Effector memory CD8-positive, alpha-beta T cell (primary cell): ENCODE data around the gene RRP1.
A peak's percentile ranks its signal among the peaks of the same experiment; 100 is the strongest.

ENCODE experiments used
- ATAC-seq: fragments of 150-1000 bp; cut with Tn5 transposase; replicated peaks from 2 replicates; pipeline ENCODE4 v1.10.0; 2021; ENCODE audit warnings: mild to moderate bottlenecking, moderate library complexity
- DNase-seq, 3 experiments: peaks; one replicate each; pipeline ENCODE4 v3.0.0; 2021
- H3K27ac Mint-ChIP-seq, 2 donors: one replicate each; pipeline ENCODE4 v1.8.0; 2022; ENCODE audit warnings: mild to moderate bottlenecking in 2 of 2, mixed read lengths in 2 of 2, moderate library complexity in 2 of 2
- H3K27me3 Mint-ChIP-seq, 2 donors: one replicate each; pipeline ENCODE4 v1.8.0; 2022; ENCODE audit warnings: mixed read lengths in 2 of 2
- H3K36me3 Mint-ChIP-seq: one replicate; pipeline ENCODE4 v1.8.0; 2022; ENCODE audit warnings: mild to moderate bottlenecking, moderate library complexity, mixed read lengths; ENCODE audit not compliant: insufficient read depth
- H3K4me1 Mint-ChIP-seq, 2 donors: one replicate each; pipeline ENCODE4 v1.8.0; 2022; ENCODE audit warnings: low read depth in 2 of 2, mixed read lengths in 2 of 2
- H3K4me3 Mint-ChIP-seq, 2 donors: one replicate each; pipeline ENCODE4 v1.8.0; 2022; ENCODE audit warnings: mild to moderate bottlenecking in 2 of 2, mixed read lengths in 2 of 2, moderate library complexity in 2 of 2
- H3K9me3 Mint-ChIP-seq, 2 donors: one replicate each; pipeline ENCODE4 v1.8.0; 2022; ENCODE audit warnings: mixed read lengths in 2 of 2

RRP1 gene

DNA sequence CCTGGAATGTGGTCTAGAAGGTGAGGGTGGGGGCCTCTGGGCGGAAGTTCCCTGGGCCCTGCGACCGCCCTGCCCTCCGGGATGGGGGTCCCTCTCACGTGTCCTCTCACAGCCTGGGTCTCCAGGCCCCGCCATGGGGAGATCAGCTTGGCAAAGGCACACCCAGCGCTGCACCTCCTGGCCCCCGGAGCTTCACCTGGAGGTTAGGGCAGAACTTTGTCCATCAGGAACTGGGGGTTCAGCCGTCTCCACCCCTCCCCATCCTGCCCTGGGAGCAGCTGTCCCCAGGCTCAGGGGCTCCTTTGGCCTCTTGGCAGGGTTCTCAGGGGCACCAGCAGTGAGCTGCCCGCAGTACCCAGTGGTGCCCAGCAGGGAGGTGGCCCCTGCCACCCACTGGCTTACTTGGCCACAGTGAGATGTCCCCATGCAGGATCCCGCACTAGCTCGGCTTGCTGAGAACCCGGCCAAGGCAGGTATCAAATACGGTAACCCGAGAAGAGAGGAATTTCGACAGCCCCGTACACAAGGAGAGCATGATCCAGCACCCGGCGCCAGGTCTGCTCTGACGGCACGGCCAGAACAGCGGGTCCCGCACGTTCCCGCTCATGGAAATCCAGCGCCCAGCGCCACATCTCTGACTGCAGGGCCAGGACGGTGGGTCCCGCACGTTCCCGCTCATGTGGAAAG lies 36.7 kb downstream of the RRP1 start:
- H3K36me3 Mint-ChIP-seq = no peaks in the 10 kb centered on the region
- H3K4me1 Mint-ChIP-seq = peaks cover 0 to 4% of the 10 kb centered on the region in 2 donors
- no peaks in the 10 kb centered on the region for H3K9me3 Mint-ChIP-seq
- H3K27ac Mint-ChIP-seq = no peak overlapping the region
- ATAC-seq = no peak
- DNase-seq = no peak
- no peak overlapping the region for H3K4me3 Mint-ChIP-seq
- peaks cover 21 to 31% of the 10 kb centered on the region in 2 donors for H3K27me3 Mint-ChIP-seq

DNA sequence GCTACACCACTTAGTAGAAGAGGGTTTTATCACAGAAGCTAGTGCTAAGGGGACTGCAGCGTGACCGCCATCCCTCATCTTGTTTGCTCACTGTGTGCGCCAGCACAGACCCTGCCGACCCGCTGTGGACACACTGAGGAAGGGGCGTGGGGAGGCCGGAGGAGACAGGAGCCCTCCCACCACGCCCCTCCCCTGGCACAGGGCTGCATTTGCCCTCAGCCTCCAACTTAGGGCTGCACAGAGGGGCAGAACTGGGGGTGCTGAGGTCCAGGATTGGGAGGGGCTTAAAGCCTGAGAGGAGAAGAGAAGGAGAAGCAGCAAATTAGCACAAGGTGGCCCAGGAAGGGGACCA lies 37.2 kb downstream of the RRP1 start:
- H3K9me3 Mint-ChIP-seq = no peaks in the 10 kb centered on the region
- H3K4me1 Mint-ChIP-seq = peaks cover 0 to 4% of the 10 kb centered on the region in 2 donors
- no peak overlapping the region for H3K4me3 Mint-ChIP-seq
- ATAC-seq = no peak
- DNase-seq = no peak
- peaks cover 21 to 36% of the 10 kb centered on the region in 2 donors for H3K27me3 Mint-ChIP-seq
- no peaks in the 10 kb centered on the region for H3K36me3 Mint-ChIP-seq
- H3K27ac Mint-ChIP-seq = no peak overlapping the region

DNA sequence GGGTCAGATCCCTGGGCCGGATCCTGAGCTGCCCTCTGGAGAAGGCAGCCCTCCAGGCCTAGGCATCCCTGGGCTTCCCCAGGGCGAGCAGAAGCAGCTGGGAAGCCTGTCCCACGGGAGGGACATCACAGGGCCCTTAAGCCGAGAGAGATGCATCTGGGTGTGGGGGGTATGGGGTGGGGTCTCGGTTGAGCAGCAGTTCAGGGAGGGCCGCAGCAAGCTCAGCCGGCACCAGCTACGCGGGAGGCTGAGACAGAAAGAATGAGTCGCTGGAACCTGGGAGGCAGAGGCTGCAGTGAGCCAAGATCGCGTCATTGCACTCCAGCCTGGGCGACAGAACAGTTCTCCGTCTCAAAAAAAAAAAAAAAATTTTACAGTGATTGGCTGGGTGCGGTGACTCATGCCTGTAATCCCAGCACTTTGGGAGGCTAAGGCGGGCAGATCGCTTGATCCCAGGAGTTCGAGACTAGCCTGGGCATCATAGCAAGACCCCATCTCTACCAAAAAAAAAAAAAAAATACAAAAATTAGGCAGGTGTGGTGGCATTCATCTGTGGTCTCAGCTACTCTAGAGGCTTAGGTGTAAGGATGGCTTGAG lies 37.7 kb downstream of the RRP1 start:
- ATAC-seq (no peak), DNase-seq (no peak)
- Mint-ChIP-seq H3K27ac (no peak overlapping the region), H3K36me3 (no peaks in the 10 kb centered on the region), H3K4me3 (no peak overlapping the region), H3K27me3 (peaks cover 21 to 41% of the 10 kb centered on the region in 2 donors), H3K9me3 (no peaks in the 10 kb centered on the region), H3K4me1 (peaks cover 0 to 4% of the 10 kb centered on the region in 2 donors)

DNA sequence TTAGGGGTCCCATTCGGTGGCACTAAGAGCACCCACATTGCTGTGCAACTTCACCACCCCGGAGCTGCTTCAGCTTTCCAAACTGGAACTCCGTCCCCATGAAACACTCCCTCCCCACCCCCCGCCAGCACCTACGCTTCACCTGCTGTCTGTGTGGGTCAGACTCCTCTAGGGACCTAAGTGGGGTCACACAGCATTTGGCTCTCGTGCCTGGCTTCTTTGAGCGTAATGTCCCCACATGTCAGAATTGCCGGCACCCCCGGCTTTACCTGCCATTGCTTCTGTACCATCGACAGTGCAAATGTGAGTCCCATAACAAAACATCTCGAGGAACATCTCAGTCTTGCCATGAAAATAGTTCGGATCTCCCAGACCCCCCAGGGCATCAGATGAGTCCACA lies 39.8 kb downstream of the RRP1 start:
- no peaks in the 10 kb centered on the region for H3K9me3 Mint-ChIP-seq
- H3K4me1 Mint-ChIP-seq = peaks cover 0 to 4% of the 10 kb centered on the region in 2 donors
- H3K27ac Mint-ChIP-seq = no peak overlapping the region
- ATAC-seq (no peak), DNase-seq (no peak)
- no peak overlapping the region for H3K4me3 Mint-ChIP-seq
- H3K27me3 Mint-ChIP-seq = peaks cover 36 to 62% of the 10 kb centered on the region in 2 donors
- no peaks in the 10 kb centered on the region for H3K36me3 Mint-ChIP-seq

DNA sequence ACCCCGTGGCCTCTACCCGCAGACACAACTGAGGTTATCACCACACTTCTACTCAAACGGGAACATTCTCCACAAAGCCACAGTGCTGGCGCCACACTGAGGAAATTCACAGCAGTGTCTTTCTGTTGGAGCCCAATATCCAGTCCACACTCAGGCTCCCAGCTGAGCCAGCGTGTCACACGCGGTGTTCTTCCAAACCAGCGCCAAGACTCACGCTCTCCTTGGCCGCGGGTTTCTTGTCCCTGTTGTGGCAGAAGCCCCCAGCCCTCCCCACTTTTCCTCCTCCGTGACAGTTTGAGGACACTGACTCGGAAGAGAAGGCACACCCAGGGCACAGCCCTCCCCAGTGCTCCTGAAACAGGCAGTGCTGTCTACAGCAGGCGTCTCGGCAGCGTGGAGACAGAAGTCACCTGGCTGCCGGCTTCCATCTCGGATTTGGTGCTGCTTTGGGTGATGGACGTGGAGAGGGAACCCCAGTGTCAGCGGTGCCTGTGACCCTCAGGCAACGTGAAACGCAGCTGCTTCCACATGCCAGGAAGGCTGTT lies 40.3 kb downstream of the RRP1 start:
- H3K27me3 Mint-ChIP-seq = peaks cover 41 to 67% of the 10 kb centered on the region in 2 donors

DNA sequence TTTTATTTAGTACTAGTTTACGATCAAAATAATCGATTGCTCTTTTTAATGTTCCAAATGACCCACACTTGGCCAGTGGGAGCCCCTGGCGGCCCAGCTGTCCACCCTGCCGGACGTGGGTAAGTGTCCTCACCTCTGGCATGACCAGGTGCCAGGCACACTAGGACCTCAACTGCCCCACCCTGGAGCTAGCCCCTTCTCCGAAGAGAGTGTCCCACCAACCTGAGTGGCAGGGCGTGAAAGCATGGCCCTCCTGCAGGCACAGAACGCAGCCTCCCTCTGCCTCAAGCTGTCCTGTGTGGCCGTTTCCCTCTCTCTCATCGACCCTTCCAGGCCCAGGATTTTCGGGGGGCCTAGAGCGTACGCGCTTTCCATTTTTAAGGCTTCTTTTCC lies 42.8 kb downstream of the RRP1 start:
- no peaks in the 10 kb centered on the region for H3K36me3 Mint-ChIP-seq
- no peaks in the 10 kb centered on the region for H3K9me3 Mint-ChIP-seq
- peaks cover 53 to 82% of the 10 kb centered on the region in 2 donors for H3K27me3 Mint-ChIP-seq
- no peak overlapping the region for H3K4me3 Mint-ChIP-seq
- peaks cover 0 to 6% of the 10 kb centered on the region in 2 donors for H3K4me1 Mint-ChIP-seq
- no peak overlapping the region for H3K27ac Mint-ChIP-seq
- ATAC-seq = no peak
- DNase-seq = no peak

More for the DNA sequence above, 40.3 kb downstream of the RRP1 start:
- Mint-ChIP-seq H3K27ac (no peak overlapping the region), H3K4me1 (peaks cover 0 to 5% of the 10 kb centered on the region in 2 donors), H3K9me3 (no peaks in the 10 kb centered on the region), H3K4me3 (no peak overlapping the region), H3K36me3 (no peaks in the 10 kb centered on the region)
- ATAC-seq (no peak), DNase-seq (no peak)

DNA sequence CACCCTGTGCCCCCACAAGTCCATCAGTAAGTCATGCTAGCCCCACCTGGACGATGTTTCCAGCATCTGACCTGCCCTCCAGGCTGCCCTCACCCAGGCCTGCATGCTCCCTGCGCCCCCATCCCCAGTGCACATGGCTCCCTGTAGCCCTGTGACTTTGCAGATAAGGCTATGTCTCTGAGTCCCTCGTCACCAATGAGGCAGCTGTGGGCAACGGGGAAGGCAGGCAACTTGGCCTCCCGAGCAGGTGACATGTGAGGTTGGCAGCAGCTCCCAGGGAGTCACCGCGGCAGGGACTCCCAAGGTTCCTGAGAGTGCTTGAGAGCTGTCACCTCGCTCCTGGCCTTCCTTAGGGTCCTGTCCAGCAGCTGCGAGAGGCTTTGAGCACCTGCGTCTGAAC lies 43.3 kb downstream of the RRP1 start:
- Mint-ChIP-seq H3K4me3 (no peak overlapping the region), H3K9me3 (no peaks in the 10 kb centered on the region), H3K4me1 (peaks cover 0 to 6% of the 10 kb centered on the region in 2 donors), H3K36me3 (no peaks in the 10 kb centered on the region), H3K27ac (no peak overlapping the region), H3K27me3 (peaks cover 57 to 87% of the 10 kb centered on the region in 2 donors)
- ATAC-seq (no peak), DNase-seq (no peak)

DNA sequence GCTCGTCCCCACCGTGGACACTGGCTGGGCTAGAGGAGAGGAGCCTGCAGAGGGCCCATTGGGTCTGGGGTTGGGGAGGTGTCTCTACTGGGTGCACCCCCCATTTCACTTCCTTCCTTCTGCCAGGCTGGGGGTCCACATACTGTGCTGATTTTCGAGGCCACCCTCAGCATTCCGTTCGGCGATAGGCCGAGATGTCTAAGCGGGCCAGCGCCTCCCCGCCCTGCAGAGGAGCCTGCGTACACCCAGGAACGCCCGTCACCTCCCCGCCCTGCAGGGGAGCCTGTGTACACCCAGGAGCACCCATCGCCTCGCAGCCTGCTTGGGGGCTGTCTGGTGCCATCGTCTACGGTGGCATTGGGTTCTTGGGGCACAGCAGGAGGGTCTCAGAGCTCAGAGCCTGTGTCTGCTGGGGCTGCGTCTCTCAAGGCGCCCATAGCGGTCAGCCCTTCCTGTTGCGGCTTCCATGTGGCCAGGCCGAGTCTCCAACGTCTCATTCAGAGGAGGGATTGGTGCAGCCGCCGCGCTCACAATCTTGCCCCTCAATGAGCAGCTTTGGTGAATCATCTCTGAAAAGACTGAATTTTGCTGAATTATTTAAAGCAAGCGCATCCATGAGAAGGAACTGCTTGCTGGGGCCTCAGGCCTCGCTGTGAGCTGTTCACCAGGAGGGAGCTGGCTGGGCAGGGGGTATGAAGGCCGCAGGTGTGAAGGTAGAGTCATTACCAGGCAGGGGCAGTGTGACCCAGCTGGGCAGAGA lies 44.9 kb downstream of the RRP1 start:
- DNase-seq (no peak), ATAC-seq (no peak)
- Mint-ChIP-seq H3K9me3 (no peaks in the 10 kb centered on the region), H3K4me1 (peaks cover 0 to 8% of the 10 kb centered on the region in 2 donors), H3K27ac (no peak overlapping the region), H3K4me3 (no peak overlapping the region), H3K36me3 (no peaks in the 10 kb centered on the region), H3K27me3 (peaks cover 57 to 97% of the 10 kb centered on the region in 2 donors)

DNA sequence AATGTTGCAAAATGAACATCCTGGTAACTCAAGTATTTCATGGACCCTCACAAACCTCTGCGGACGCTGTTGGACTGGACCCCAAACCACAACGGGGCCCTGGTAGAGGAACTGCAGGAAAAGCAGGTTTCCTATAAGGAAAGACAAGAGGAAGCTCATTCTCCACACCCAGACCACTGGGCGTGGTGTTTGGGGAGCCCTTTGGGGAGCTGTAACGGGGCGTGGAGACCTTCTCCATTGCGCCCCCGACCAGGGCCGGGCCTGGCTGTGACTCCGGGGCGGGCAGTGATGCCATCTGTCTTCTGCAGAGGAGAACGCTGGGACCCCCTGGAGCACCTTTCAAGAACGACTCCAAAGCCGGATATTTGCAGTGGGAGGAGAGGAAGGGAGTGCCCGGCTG lies 45.7 kb downstream of the RRP1 start:
- no peak for ATAC-seq
- no peak for DNase-seq
- Mint-ChIP-seq H3K36me3 (no peaks in the 10 kb centered on the region), H3K27ac (no peak overlapping the region), H3K4me1 (peaks cover 0 to 4% of the 10 kb centered on the region in 2 donors), H3K4me3 (no peak overlapping the region), H3K9me3 (no peaks in the 10 kb centered on the region), H3K27me3 (peaks cover 60 to 89% of the 10 kb centered on the region in 2 donors)

DNA sequence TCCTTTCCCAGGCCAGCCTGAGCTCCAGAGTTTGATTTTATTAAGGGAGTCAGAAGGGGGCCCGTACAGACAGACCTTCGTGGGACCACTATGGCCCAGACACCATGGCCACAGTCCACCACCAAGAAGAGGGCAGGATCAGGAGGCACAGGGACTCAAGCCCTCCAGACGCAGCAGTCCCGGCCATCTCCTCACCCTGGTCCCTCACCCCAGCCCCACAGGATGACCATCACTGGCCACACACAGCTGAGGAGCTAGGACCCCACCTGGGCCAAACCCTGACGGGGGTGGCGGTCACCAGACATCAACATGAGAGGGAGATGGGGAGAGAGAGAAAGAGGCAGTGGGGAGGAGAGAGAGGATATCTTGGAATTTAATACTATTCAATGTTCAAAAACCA lies 46.5 kb downstream of the RRP1 start:
- ATAC-seq (no peak), DNase-seq (no peak)
- H3K4me3 Mint-ChIP-seq = no peak overlapping the region
- H3K4me1 Mint-ChIP-seq = peaks cover 0 to 4% of the 10 kb centered on the region in 2 donors
- no peak overlapping the region for H3K27ac Mint-ChIP-seq
- no peaks in the 10 kb centered on the region for H3K36me3 Mint-ChIP-seq
- H3K27me3 Mint-ChIP-seq = peaks cover 56 to 81% of the 10 kb centered on the region in 2 donors
- H3K9me3 Mint-ChIP-seq = no peaks in the 10 kb centered on the region

DNA sequence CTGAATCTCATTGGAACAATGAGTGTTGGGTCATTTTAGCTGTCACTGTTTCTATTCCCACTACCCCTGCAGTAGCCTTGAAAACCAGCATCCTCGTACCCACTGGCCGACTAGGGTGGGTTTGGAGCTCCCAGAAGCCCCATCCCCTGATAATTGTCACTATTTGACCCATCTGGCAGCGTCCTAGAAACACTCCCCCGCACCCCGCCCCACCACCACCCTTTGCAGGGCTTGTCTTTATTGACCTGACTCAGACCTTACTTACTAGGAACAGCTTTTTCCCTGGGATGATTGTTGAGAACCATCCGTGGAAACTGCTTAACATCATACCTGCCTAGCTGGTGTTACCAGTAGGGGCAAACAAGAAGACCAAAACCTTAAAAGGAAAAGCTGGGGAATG lies 47.2 kb downstream of the RRP1 start:
- Mint-ChIP-seq H3K4me3 (no peak overlapping the region), H3K27ac (no peak overlapping the region), H3K27me3 (peaks cover 56 to 74% of the 10 kb centered on the region in 2 donors)

DNA sequence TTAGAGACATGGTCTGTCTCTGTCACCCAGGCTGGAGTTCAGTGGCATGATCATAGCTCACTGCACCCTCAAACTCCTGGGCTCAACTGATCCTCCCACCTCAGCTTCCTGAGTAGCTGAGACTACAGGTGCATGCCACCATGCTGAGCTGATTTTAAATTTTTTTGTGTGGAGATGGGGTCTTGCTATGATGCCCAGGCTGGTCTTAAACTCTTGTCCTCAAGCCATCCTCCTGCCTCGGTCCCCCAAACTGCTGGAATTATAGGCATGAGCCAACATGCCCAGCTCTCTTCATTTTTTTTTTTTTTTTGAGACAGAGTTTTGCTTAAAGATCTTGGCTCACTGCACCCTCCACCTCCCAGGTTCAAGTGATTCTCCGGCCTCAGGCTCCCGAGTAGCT lies 50.9 kb downstream of the RRP1 start:
- H3K4me1 Mint-ChIP-seq = peaks cover 4 to 6% of the 10 kb centered on the region in 2 donors
- peaks cover 30 to 37% of the 10 kb centered on the region in 2 donors for H3K27me3 Mint-ChIP-seq
- ATAC-seq (no peak), DNase-seq (no peak)
- no peaks in the 10 kb centered on the region for H3K36me3 Mint-ChIP-seq
- H3K4me3 Mint-ChIP-seq = no peak overlapping the region
- H3K27ac Mint-ChIP-seq = no peak overlapping the region
- H3K9me3 Mint-ChIP-seq = no peaks in the 10 kb centered on the region

More for the DNA sequence above, 47.2 kb downstream of the RRP1 start:
- DNase-seq = no peak
- Mint-ChIP-seq H3K36me3 (no peaks in the 10 kb centered on the region), H3K9me3 (no peaks in the 10 kb centered on the region), H3K4me1 (peaks cover 0 to 4% of the 10 kb centered on the region in 2 donors)
- no peak for ATAC-seq

DNA sequence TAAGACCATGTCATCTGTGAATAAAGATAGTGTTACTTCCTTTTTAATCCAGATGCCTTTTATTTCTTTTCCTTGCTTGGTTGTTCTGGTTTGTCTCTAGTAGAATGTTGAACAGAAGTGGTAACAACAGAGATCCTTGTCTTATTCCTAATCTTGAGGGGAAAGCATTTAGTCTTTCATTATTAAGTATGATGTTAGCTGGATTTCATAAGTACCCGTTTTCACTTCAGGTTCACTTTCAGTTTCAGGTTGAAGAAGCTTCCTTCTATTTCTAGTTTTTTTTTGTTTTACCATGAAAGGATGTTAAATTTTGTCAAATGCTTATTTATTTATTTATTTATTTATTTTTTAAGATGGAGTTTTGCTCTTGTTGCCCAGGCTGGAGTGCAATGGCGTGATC lies 53.4 kb downstream of the RRP1 start:
- H3K36me3 Mint-ChIP-seq = peaks cover 2% of the 10 kb centered on the region
- peak overlapping the region in 1 of 2 donors; percentile 21 for H3K4me3 Mint-ChIP-seq
- ATAC-seq = no peak
- DNase-seq = no peak
- peak overlapping the region; percentile 3 to 74 for H3K27ac Mint-ChIP-seq
- peaks cover 4 to 6% of the 10 kb centered on the region in 2 donors for H3K4me1 Mint-ChIP-seq
- H3K9me3 Mint-ChIP-seq = no peaks in the 10 kb centered on the region
- H3K27me3 Mint-ChIP-seq = peaks cover 12% of the 10 kb centered on the region in 2 donors
